TTC549 (cell line): ENCODE data around the gene TEX19.
"Not testable (repeated sequence)": the region's sequence is repeated elsewhere in the genome, so short reads cannot be mapped to it uniquely, and the experiment has no call there.

Source experiments
- FAIRE-seq: peaks from 2 replicates; lab custom pipeline; 2012; peaks lifted over from hg19 to GRCh38; lab: Jason Lieb, UNC

The TEX19 gene

DNA sequence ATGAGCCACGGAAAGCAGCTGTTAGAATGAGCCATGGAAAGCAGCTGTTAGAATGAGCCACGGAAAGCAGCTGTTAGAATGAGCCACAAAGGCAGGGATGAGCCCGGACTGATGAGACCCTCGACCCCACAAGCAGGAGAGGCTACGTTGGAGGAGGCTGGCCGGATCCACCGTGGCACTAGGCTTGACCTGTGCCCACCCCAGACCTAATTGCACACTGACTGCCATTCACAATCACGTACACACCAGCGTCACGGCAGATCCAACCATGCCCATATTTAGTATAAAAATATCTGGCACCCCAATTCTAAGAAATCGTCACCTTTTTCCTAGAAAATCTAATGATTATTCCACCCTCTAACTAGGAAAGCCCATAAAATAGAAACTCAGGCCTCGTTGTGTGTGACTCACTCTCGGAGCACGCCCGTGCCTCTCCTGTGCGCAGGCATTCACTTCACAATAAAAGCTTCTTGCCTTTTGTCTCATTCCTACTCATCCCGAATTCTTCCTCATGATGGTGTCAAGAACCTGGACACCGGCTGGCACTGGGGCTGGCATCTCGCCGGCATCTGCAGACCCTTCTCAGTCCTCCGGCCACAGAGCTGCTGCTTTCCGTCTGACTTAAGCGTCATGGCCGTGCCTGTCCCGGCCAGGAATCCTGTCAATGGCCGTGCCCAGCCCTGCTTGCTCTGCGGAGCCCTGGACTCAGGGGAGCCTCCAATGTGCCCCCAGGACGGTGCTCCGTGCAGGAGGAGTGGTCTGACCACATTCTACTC, 20.0 kb upstream of the TEX19 start:
- no peak for FAIRE-seq

GRCh38 chr17:82339634-82340580, 19.1 kb upstream of the TEX19 start:
- FAIRE-seq: no peak

DNA sequence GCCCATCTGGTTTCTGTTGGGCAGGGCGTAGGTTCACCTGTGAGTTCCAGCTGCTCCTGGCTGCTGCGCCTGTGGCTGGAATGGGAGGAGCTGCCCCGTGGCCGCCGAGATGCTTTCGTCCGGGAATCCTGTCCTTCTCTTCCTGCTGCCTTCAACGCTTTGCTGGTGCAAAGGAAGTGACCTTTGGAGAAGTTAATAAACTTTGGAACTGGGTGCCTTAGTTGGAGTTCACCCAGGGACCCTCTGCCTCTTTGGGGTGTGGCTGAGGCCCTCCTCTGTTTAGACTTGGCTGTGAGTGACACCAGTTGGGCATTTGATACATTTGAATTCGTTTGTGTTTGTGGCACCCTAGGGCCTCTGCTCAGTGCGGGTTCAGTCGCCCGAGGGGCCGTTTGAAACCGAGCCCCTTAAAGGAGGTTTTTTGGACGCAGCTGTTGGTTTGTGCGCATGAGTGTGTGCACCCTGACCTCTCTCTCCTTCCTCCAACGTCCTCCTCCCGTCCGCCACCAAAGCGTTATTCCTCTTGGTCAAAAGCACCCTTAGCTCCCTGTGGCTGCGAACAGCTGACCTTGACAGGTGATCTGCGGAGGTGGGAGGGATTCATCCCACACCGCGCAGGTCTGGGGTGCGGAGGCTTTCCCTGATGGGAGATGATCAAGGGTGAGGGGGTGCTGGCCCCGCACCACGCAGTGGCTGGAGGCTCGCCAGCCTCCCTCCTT, 16.5 kb upstream of the TEX19 start:
- no peak for FAIRE-seq

DNA sequence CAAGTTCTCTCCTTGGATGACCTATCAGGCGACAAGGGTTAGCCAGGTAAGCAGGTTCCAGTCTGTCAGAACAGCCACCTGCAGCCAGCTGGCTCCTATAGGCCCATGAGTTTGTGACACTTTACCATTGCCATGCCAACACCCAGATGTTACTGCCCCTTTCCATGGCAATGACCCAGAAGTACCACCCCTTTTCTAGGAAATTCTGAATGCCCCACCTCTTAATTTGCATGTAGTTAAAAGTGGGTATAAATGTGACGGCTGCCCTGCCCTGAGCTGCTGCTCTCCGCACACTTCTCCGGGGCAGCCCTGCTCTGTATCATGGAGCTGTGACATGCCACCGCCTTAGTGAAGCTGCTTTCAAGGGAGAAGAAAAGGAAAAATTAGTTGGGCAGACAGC, 15.5 kb upstream of the TEX19 start:
- FAIRE-seq: no peak

GRCh38 chr17:82344175-82344907, 14.7 kb upstream of the TEX19 start:
- no peak for FAIRE-seq

DNA sequence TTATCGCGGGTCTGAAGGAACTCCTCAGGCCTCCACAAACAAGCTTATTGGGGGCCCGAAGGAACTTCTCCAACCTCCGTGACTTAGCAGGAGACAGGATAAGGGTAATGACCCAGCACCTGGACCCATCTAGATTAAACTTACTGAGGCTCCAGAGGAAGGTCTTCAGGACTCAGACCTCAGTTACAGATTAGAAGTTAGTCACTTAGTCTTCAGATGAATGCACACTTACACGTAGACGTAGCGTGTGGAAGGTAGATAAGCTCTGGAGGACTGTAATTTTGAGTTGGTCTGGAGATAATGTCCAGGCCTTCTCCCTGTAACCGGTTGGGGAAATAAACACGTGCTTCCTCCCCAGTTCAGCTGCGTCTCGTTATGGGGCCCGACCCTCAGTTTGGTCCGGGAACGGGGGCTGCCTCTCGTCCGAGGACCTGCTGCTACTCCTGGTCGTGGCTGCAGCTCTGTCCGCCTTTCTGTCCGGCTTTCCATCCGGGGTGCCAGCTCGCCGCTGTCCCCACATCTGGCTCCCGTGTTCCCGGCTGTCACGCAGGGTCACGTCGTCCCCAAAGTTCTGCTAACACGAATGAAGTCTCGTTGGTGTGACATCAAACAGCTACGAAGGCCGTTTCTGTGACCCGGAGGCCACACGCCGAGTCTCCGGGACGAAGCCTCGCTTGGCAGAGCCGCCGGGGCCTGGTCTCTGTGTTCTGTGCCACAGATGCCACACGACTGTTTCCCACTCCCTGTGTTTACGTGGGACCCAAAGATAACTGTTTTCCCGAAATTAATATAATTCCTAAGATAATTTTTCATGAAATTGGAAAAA, 13.7 kb upstream of the TEX19 start:
- FAIRE-seq: no peak

DNA sequence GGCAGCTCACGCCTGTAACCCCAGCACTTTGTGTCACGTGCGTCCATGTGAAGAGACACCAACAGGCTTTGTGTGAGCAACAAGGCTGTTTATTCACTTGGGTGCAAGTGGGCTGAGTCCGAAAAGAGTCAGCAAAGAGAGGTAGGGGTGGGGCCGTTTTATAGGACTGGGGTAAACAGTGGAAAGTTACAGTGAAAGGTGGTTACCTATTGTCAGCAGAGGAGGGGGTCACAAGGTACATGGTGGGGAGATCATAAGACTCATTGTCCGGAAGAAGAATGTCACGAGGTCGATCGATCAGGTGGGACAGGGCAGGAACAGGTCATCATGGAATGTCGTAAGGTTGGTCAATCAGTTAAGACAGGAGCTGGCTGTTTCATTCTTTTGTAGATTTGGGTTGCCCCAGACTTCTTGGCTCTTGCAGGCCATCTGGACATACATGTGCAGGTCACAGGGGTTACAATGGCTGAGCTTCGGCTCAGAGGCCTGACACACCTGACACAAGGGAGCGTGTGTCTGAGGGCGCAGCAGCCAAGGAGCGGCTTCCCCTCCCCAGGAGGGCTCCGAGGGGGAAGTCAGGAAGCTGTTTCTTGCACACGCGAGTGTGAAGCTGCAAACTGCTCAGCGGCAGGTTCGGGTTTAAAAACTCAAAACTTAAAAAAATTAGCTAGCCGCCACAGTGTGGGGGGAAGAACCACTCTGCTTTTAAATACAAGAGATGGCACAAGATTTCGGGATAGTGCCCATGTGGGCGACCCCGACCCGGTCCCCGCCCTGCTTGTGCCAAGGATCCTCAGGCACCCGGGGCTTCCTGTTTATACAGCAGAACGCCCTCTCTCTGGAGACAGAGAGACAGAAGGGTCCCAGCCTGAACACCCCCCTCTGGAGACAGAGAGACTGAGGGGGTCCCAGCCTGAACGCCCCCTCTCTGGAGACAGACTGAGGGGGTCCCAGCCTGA, 12.4 kb upstream of the TEX19 start:
- FAIRE-seq: no peak

- FAIRE-seq: not testable (repeated sequence)
These were observed 11.1 kb upstream of the TEX19 start for GRCh38 chr17:82347994-82348393.

- FAIRE-seq: no peak
These were observed 10.6 kb upstream of the TEX19 start for GRCh38 chr17:82348434-82348833.

GRCh38 chr17:82348866-82349265, 10.2 kb upstream of the TEX19 start:
- FAIRE-seq: no peak

DNA sequence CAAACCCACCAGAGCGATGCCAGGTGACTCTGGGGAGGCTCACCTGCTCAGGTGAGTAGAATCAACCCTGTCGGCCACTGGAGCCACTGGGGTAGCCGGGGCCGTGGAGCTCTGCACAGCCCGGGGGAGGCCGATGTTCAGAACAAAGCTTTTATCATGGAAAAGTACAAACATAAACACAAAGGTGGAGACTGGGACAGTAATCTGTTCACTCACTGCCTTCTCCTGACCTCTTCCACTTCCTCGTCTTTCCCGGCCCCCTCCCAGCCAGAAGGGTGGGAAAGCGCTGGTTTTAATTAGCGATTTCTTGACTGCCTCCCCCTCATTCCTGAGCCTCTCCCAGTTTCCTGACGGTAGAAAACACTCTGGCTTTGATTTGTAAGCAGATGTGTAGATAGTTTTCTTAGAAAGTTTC, 9.8 kb upstream of the TEX19 start:
- FAIRE-seq: no peak

DNA sequence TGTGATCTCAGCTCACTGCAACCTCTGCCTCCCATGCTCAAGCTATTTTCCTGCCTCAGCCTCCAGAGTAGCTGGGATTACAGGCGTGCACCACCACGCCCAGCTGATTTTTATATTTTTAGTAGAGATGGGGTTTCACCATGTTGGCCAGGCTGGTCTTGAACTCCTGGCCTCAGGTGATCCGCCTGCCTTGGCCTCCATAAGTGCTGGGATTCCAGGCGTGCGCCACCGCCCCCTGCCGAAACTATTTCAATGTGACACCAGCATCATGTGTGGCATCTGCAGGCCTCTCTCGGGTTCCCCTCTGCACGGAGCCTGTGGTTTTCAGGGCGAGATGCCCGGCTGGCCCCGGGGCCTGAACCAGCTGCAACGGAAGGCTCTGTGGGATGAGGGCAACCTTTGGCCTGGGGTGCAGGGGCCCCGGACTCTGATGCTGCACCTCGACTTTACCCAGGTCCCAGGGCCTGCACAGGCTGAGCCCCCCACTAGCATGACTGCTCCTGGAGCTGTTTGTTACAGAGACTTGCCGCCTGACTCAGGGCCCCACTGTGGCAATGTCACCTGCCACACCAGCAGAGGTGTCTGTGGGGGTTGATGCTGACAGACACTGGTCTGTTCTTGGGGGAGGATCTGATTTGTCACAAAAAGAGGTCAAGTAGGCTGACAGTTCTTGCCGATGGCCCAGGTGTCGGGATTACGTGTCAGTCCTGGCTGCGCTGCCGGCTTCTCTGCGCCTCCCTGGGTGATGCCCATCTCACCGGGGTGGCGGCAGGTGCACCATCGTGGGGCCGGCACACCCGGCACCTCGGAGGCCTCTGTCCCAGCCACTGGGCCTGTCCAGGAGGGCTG, 8.6 kb upstream of the TEX19 start:
- FAIRE-seq: no peak

- no peak for FAIRE-seq
These were observed 7.8 kb upstream of the TEX19 start for GRCh38 chr17:82351254-82351712.

DNA sequence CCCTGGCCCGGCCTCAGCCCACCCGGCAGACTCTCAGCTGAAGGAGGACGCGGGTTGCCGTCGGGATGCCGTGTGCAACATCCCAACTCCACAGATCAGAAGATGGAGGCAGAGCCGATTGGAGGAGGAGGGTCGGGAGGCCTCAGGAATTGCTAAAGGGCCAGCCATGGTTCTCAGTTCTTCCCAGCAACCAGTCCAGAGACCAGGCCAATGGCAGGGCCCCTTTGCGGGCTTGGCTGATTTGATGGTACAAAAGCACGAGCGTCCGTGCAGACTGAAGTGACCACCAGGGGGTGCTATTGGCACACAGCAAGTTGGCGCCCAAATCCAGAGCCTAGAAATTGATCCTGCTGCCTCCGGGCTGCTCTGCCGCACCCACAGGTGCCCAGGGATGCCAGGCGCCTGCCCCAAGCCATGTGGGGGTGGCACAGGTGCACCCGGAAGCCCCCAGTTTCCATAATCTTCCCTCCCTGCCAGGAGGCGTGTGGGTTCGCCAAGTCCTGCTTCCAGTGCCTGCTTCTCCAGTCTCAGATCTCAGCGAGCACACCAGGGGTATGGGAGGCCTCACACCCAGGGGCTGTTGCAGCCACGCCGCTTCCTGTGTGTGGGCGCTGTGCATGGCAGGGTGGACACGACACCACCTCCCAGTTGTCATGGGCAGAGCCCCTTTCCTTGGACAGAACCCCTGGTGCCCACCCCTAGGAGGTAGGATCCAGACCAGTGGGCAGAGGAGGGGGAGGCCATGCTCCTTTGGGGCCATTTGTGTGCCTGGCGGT, 7.1 kb upstream of the TEX19 start:
- FAIRE-seq: no peak

GRCh38 chr17:82353484-82353883, 5.6 kb upstream of the TEX19 start:
- FAIRE-seq: no peak

DNA sequence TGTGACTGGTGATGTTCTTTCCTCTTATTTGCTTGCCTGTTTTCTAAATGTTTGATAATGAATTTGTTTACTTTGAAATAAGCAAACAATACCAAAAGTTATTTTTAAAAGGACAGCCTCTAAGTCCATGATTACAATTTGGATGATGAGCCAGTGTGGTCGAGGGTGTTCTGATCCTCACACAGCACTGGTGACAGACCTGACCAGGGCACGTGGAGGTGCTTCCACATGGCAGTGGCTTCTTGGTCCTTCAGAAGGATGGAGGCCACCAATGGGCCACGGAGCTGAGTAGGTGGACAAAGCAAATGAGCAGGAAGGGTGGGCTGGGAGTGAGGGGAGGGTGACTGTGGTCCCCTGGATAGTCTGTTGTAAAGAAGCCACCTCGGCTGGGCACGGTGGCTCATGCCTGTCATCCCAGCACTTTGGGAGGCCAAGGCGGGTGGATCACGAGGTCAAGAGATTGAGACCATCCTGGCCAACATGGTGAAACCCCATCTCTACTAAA, 4.2 kb upstream of the TEX19 start:
- no peak for FAIRE-seq

DNA sequence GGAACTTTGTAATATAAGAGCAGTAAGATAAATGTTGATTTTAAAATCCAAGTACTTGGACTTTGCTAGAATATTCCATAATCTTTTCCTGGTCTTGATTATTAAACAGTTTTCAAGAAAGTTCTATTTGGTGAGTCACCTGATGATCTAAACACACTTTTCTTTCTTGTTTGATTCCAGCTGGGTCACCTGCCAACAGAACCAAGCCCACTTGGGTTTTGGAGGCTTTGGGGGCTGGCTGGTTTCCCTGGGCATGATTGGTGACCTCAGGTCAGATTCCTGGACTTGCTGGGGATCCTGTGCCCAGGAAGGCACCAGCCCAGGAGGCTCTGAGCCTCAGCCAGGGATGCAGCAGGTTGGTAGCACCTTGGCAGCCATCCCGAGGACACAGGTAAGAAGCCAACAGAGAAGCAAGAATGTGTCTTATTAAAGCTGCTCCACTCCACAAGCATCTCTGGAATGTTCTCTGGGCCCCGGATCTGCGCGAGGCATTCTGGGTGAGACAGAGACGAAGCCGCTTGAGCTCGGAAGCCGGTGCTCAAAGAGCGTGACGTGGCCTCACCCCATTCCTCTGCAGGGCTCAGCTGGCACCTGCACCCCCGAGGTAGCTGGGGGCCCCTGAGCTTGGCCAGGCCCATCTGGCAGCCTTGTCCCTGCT, 3.1 kb upstream of the TEX19 start:
- FAIRE-seq: no peak
